Erythroblast (primary cell): ENCODE data around the gene SMC4.

Source experiments
- GATA1 ChIP-seq: IDR thresholded peaks from 2 replicates; pipeline ENCODE4 v1.6.1; 2011; ENCODE audit warnings: low read depth, mild to moderate bottlenecking, control low read depth, low read length, moderate library complexity
- POLR2A ChIP-seq: IDR thresholded peaks from 2 replicates; pipeline ENCODE4 v1.6.1; 2011; ENCODE audit warnings: mild to moderate bottlenecking, low read length

- TF ChIP-seq POLR2A: no peak
- TF ChIP-seq GATA1: no peak
Measured at GRCh38 chr3:160451602-160452001, 52.2 kb downstream of the SMC4 start.
